HG02938 (cell line): ENCODE measurements around the gene BMPER.

Experiments used
- ATAC-seq: cut with Tn5 transposase; IDR thresholded peaks from one replicate; pipeline ENCODE4 v1.9.1; 2021; ENCODE audit warnings: mild to moderate bottlenecking, moderate library complexity; ENCODE audit not compliant: unreplicated experiment

Gene BMPER

DNA sequence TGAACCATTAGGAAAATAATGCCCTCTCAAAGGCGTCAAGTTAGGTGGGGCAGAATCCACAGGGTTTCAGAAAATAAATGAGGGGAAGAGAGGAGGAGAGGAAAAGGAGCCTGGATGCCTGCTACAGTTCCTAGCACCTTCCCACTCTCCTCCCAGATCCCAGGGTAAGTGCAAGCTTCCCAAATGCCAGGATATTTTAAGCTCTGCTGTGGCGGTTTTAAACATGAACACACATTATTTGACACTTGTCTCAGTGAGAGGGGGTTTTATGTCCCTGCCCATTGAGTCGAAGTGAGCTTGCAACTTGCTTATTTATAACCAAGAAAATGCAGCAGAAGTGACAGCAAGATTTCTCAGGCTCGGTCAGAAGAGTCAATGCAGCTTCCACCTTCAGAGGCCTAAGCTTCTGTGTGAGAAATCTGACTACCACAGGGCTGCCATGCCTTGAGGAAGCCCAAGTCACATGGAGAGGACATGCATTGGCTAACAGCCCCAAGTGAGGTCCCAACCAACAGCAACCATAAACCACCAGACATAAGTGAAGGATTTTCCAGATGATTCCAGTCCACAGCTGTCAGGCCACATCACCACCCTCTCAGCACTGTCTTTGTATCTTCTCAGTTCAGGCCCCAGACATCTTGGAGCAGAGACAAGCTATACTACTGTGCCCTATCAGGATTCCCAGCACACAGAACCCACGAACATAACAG lies 17.9 kb upstream of the BMPER start:
- no peak for ATAC-seq

- ATAC-seq: no peak
These were observed 17.2 kb upstream of the BMPER start for GRCh38 chr7:33888166-33888565.

- ATAC-seq: no peak
These were observed 12.4 kb upstream of the BMPER start for GRCh38 chr7:33892945-33893344.

DNA sequence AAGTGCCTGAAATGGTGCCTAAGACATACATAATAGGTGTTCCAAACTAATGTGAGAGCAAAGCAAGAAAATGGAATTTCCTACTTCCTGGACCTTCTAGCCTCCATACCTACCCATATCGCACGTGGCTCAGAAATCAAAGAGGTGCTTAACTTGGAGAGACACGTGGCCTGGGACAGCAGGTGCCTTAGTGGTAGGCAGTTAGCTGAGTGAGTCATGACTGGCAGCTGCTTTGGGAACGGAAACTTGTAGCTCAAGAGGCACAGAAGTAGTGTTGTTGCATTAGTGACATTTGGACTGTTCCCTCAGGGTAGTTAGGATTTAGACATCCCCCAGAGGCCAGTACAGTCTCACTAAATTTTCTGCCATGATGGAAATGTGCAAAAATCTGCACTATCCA lies 12.0 kb upstream of the BMPER start:
- ATAC-seq: no peak

- peak; percentile 98 for ATAC-seq
These were observed 10.1 kb upstream of the BMPER start for GRCh38 chr7:33895025-33895804.

GRCh38 chr7:33900501-33900900 lies 4.8 kb upstream of the BMPER start:
- ATAC-seq: no peak

- no peak for ATAC-seq
These were observed 4.1 kb upstream of the BMPER start for GRCh38 chr7:33901199-33901598.

DNA sequence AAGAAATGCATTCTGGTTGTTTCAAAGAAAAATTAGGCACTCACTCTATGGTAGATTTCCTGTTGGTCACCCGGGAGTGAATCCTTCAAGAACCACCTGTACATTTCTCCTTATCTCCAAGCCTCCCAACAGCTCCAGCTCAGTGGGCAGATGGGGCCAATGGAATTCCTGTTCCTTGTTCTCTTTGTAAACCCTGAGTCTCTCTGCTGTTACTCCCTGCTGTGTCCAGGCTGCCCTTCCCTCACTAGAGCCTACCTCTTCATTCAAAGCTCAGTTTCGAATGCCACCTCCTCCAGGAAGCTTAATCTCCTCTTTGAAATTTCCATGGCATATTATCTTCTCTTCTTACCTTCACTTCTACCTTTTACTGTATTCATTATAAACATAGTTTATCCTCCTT lies 3.5 kb upstream of the BMPER start:
- no peak for ATAC-seq

DNA sequence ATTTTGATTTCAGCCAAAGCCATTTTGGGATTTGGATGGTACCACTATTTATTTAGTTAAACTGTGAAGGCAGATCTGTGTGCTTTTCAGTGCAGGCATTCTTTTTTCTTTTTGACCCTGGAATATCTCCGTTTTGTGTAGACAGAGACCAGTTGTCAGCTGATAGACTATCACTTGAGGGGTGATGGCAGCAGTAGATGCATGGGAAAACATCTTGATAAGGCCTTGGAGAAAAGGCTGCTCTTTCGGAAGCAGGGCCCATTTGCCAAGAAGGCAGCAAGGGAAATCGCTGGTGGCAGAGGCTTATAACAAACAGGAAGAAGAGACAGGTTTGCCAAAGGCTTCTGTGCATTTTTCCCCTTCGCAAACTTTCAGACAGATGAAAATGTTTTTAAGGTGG lies 2.6 kb upstream of the BMPER start:
- ATAC-seq: no peak

- ATAC-seq: no peak
These were observed 1.3 kb upstream of the BMPER start for GRCh38 chr7:33903791-33904680.

DNA sequence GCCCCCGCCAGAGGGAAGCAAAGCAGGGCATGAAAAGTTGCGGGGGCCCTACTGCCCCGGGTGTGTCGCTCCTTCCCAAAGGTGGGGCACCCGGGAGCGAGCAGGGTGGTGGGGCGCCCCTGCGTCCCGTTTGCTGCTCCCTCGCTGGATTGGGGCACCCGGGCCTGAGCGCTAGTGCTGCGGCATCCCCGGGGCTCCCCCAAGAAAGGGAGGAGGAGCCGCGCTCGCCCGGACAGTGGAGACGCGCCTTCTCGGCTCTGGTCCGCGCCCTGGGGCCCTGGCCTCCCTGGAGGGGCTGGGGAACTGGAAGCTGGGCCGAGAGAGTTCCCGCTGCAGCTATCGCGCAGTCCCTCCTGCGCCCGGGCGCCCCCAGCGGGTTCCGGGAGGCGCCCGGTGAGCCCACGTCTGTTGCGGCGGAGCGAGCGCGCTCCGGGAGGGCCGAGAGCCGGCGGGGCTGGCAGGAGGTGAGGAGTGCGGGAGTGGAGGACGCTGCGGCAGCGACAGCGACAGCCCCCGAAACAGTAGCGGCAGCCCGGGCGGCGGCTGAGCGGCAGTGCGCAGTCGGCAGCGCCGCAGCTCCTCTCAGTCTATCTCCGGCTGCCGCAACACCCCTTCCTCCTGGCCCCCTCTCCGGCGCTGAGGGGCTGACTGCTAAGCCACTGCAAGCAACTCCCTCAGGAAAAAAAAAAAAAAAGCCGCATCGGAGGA lies 504 bp upstream of the BMPER start:
- no peak for ATAC-seq

DNA sequence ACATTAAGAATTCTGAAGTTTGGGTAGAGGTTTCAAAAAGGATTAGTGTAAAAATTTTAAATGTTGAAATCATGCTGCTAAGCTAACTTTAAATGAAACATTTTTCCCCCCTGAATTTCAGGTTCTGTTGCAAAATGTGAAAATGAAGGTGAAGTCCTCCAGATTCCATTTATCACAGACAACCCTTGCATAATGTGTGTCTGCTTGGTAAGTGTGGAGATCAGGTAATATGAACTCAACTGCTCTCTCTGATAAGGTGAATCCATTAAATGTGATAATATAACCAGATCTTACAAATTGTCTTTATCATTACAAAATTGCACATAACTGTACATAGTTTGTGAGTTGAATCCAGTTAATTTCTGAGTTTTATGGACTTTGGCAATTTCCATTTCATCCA lies 1.4 kb downstream of the BMPER start:
- no peak for ATAC-seq

DNA sequence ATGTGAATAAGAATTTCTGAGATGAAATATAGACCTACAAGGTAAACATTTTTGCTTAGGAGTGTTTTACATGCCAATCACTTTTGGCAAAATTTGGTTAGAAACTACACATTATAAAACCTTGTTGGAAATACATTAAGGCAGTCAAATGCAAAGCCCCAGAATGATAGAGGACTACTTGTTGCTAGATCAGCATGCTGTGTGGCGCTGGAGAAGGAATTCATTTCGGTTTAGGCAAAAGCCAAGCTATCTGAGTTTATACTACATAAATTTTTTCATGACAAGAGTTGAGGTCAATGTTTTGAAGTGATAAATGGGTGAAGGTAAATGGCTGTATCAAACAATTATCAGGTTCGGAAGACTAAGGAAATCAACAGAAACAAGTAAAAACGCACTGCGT lies 2.3 kb downstream of the BMPER start:
- ATAC-seq: no peak

GRCh38 chr7:33909318-33909717 lies 4.0 kb downstream of the BMPER start:
- ATAC-seq: no peak

GRCh38 chr7:33909755-33910154 lies 4.4 kb downstream of the BMPER start:
- ATAC-seq: no peak

DNA sequence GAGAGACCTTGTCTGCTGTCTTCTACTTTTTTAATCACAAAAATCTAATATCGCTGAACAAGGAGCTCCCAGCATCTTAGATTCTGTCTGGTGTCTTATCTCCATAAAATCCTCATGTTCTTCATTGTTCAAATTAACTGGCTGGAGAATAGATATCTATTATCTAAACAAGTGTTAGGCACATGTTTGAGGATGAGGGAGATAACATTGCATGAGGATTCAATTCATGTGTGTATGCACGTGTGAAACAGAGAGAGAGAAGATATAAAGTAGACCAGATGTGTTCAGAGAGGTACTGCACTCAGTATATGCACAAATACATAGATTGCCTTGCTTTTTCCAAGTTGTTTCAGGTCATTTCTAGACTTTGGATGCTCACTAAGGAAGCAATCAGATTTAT lies 5.4 kb downstream of the BMPER start:
- ATAC-seq: no peak

GRCh38 chr7:33916357-33917081 lies 11.2 kb downstream of the BMPER start:
- no peak for ATAC-seq

- no peak for ATAC-seq
These were observed 12.3 kb downstream of the BMPER start for GRCh38 chr7:33917661-33918060.

DNA sequence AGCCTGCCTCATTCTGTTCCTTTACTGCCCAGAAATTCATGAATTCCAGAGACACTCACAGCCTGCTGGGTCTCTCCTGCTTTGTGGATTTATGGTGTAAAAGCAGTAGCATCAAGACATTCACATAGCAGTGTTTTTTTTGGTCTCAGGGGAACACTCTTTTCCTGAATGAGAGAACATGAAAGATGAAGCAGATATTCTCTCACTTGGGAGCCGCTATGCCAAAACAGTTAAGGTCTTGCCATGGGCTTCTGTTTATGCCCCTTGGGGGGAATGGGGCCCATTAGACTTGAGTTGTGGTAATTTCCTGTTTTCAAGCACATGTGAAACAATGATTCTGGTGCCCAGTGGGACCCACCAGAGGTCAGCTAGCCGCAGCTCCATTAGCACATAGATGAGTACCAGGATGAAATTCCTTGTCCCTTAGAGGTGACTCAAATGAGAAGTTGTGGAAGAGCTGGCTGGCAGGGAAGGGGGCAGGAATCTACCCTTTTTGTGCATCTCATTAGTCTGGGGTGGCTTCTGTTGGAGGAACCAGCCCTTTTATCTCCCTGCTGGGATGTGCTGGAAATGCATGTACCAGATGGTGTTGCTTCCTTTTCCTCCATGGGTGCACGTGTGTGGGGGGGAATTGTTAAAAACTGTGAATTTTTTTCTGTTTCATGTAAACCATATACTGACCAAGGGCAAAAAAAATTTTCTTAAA lies 13.3 kb downstream of the BMPER start:
- no peak for ATAC-seq

GRCh38 chr7:33919449-33919848 lies 14.1 kb downstream of the BMPER start:
- ATAC-seq: no peak
